PFSK-1 (cell line): Measurements from ENCODE around the gene NOG.

Experiments
- FOXP2 ChIP-seq: optimal IDR thresholded peaks from 2 replicates; pipeline ENCODE3; 2011; ENCODE audit warnings: borderline replicate concordance, control low read depth, inconsistent platforms; ENCODE audit not compliant: insufficient read depth; ENCODE audit errors: extremely low read length, extremely low read depth
- POLR2AphosphoS5 ChIP-seq: IDR thresholded peaks from 2 replicates; pipeline ENCODE4 v1.6.1; 2012; ENCODE audit warnings: low read depth, mild to moderate bottlenecking, control low read depth, low read length, moderate library complexity
- SIN3A ChIP-seq: IDR thresholded peaks from 2 replicates; pipeline ENCODE4 v1.6.1; 2012; ENCODE audit warnings: mild to moderate bottlenecking, low read length, moderate library complexity, borderline replicate concordance; ENCODE audit not compliant: insufficient read depth
- TAF1 ChIP-seq: IDR thresholded peaks from 2 replicates; pipeline ENCODE4 v1.6.1; 2012; ENCODE audit warnings: low read length, control low read depth, borderline replicate concordance; ENCODE audit not compliant: insufficient read depth
- TF ChIP-seq, protein P1 (sequence below), 2 experiments: IDR thresholded peaks; 2 replicates each; pipeline versions ENCODE4 v1.6.1 to v1.8.0; 2011 to 2012; ENCODE audit warnings: low read depth in 2 of 2, low read length in 2 of 2, control low read depth in 1 of 2, inconsistent platforms in 1 of 2, mild to moderate bottlenecking in 1 of 2, moderate library complexity in 1 of 2; ENCODE audit not compliant: insufficient read depth in 1 of 2

The NOG gene

GRCh38 chr17:56608944-56609343 lies 15.4 kb downstream of the NOG start:
- no peak for TF ChIP-seq FOXP2
- TF ChIP-seq SIN3A = no peak
- TF ChIP-seq TAF1 = no peak
- TF ChIP-seq, protein P1, sequence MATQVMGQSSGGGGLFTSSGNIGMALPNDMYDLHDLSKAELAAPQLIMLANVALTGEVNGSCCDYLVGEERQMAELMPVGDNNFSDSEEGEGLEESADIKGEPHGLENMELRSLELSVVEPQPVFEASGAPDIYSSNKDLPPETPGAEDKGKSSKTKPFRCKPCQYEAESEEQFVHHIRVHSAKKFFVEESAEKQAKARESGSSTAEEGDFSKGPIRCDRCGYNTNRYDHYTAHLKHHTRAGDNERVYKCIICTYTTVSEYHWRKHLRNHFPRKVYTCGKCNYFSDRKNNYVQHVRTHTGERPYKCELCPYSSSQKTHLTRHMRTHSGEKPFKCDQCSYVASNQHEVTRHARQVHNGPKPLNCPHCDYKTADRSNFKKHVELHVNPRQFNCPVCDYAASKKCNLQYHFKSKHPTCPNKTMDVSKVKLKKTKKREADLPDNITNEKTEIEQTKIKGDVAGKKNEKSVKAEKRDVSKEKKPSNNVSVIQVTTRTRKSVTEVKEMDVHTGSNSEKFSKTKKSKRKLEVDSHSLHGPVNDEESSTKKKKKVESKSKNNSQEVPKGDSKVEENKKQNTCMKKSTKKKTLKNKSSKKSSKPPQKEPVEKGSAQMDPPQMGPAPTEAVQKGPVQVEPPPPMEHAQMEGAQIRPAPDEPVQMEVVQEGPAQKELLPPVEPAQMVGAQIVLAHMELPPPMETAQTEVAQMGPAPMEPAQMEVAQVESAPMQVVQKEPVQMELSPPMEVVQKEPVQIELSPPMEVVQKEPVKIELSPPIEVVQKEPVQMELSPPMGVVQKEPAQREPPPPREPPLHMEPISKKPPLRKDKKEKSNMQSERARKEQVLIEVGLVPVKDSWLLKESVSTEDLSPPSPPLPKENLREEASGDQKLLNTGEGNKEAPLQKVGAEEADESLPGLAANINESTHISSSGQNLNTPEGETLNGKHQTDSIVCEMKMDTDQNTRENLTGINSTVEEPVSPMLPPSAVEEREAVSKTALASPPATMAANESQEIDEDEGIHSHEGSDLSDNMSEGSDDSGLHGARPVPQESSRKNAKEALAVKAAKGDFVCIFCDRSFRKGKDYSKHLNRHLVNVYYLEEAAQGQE (IDR thresholded peaks at IDR 0.05; ENCODE audit: insufficient read depth in 1 of 2, low read depth in 2 of 2, low read length in 2 of 2) = no peak
- TF ChIP-seq POLR2AphosphoS5 = no peak

GRCh38 chr17:56610321-56610720 lies 16.8 kb downstream of the NOG start:
- TF ChIP-seq POLR2AphosphoS5 (no peak), FOXP2 (no peak), TAF1 (no peak), SIN3A (no peak)
- TF ChIP-seq, protein P1 (IDR thresholded peaks at IDR 0.05; ENCODE audit: insufficient read depth in 1 of 2, low read depth in 2 of 2, low read length in 2 of 2) = no peak

GRCh38 chr17:56613131-56613530 lies 19.6 kb downstream of the NOG start:
- no peak for TF ChIP-seq SIN3A
- TF ChIP-seq, protein P1 (IDR thresholded peaks at IDR 0.05; ENCODE audit: insufficient read depth in 1 of 2, low read depth in 2 of 2, low read length in 2 of 2) = no peak
- no peak for TF ChIP-seq TAF1
- TF ChIP-seq FOXP2 = no peak
- no peak for TF ChIP-seq POLR2AphosphoS5

DNA sequence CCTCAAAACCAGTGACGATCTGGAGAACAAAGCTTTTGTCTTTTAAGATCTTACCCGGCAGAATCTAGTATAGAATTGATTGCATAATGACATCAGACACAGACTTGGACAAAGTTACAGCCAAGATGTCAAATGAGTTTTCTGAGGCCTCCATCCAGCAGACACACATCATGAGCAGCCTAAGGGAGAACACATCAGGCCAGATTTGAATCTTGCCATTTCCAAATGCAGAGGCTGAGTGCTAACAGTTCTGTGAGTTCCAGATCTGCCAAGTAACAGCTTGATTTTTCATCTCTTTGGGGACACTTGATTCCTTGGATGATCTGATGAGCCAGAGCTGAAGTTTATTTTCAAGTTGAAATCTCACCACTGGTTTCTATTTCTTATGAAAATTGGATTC lies 21.0 kb downstream of the NOG start:
- no peak for TF ChIP-seq FOXP2
- TF ChIP-seq, protein P1 (IDR thresholded peaks at IDR 0.05; ENCODE audit: insufficient read depth in 1 of 2, low read depth in 2 of 2, low read length in 2 of 2) = no peak

GRCh38 chr17:56616239-56616638 lies 22.7 kb downstream of the NOG start:
- TF ChIP-seq FOXP2 = no peak
- TF ChIP-seq SIN3A = no peak
- TF ChIP-seq, protein P1 (IDR thresholded peaks at IDR 0.05; ENCODE audit: insufficient read depth in 1 of 2, low read depth in 2 of 2, low read length in 2 of 2) = no peak
- TF ChIP-seq POLR2AphosphoS5 = no peak
- TF ChIP-seq TAF1 = no peak
